GM12864 (cell line): ENCODE results near the gene TEX29.

Source experiments
- DNase-seq: peaks from one replicate; pipeline ENCODE4 v3.0.0-alpha.2; 2011; ENCODE audit warnings: low read depth
- H3K4me3 ChIP-seq: 2 replicates; pipeline ENCODE4 v1.5.1; 2011; ENCODE audit warnings: mild to moderate bottlenecking, low read depth, low read length, control low read depth
- TF ChIP-seq, protein P1 (sequence below): IDR thresholded peaks from 2 replicates; pipeline ENCODE4 v1.5.1; 2011; ENCODE audit warnings: low read depth, mild to moderate bottlenecking, moderate library complexity, low read length, control low read depth, inconsistent platforms; ENCODE audit errors: missing control alignments

TEX29 gene

DNA sequence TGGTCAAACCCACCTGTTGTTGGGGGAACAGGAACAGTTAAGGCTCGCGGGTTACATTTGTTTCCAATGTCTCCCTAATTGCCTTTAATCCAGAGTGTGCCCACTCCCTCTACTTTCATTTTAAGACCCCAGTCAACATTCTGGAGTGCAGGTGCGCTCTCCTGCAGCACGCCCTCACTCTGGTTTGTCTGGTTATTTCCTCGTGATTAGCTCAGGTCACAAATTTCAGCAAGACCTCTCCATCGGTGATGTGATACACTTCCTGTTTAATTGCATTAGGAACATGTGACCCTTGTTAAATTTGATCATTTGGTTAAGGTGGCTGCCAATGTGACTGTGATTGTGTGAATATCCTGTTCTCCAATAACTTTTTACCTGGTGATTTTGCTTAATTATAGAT, 53.0 kb downstream of the TEX29 start:
- no peak for DNase-seq
- TF ChIP-seq, protein P1, sequence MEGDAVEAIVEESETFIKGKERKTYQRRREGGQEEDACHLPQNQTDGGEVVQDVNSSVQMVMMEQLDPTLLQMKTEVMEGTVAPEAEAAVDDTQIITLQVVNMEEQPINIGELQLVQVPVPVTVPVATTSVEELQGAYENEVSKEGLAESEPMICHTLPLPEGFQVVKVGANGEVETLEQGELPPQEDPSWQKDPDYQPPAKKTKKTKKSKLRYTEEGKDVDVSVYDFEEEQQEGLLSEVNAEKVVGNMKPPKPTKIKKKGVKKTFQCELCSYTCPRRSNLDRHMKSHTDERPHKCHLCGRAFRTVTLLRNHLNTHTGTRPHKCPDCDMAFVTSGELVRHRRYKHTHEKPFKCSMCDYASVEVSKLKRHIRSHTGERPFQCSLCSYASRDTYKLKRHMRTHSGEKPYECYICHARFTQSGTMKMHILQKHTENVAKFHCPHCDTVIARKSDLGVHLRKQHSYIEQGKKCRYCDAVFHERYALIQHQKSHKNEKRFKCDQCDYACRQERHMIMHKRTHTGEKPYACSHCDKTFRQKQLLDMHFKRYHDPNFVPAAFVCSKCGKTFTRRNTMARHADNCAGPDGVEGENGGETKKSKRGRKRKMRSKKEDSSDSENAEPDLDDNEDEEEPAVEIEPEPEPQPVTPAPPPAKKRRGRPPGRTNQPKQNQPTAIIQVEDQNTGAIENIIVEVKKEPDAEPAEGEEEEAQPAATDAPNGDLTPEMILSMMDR: no peak
- no peak overlapping the region for H3K4me3 ChIP-seq

DNA sequence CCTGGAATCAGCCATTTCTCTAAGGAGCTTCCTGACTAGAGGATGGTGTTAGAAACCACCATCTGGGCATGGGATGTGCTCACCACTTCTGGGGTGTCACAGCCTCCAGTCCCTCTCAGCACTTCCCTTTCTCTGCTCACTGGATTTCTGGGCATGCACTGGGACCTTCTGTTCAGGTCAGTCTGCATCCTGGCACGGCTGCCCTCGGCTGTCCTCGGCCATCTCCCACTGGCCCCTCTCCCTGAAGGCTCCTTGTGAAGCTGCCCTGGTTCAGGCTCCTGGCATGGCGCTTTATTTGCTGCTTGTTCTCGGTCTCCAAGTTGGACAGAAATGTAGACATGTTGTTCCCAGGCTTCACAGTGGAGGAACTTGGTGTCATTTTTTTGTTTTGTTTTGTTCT, 60.0 kb downstream of the TEX29 start:
- TF ChIP-seq, protein P1: no peak
- no peak for DNase-seq
- H3K4me3 ChIP-seq: no peak overlapping the region

DNA sequence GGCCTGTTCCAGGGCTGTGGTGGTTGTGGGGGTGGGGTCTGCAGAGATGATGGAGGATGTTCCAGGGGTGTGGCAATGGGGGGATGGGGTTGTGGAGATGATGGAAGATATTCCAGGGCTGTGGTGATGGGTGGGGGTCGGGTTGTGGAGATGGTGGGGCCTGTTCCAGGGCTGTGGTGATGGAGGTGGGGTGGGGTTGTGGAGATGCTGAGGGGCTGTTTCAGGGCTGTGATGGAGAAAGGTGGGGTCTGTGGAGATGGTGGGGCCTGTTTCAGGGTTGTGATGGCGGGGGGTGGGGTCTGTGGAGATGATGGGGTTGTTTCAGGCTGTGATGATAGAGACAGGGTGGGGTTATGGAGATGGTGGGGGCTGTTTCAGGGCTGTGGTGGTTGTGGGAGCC, 62.0 kb downstream of the TEX29 start:
- no peak for DNase-seq

DNA sequence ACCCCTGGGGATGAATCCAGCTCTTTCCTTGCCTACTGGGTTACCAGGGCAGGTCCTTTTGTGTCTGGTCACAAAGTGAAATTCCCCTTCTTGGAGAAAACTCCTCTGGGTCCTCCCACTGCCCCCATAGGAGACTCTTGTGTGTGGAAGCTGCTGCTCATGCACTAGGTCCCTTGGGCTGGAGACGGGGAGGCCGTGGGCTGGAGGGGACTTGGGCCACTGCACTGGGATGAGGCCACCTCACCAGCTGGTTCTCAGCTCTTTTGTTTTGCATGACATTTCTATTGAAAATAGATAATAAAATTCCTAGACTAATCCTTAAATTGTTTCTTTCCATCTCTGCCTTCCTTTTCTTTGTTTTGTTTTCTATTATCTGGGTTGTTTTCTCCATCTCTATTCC, 62.4 kb downstream of the TEX29 start:
- no peak overlapping the region for H3K4me3 ChIP-seq
- no peak for DNase-seq
- TF ChIP-seq, protein P1: no peak

More for the DNA sequence above, 62.0 kb downstream of the TEX29 start:
- TF ChIP-seq, protein P1: no peak
- H3K4me3 ChIP-seq: no peak overlapping the region

DNA sequence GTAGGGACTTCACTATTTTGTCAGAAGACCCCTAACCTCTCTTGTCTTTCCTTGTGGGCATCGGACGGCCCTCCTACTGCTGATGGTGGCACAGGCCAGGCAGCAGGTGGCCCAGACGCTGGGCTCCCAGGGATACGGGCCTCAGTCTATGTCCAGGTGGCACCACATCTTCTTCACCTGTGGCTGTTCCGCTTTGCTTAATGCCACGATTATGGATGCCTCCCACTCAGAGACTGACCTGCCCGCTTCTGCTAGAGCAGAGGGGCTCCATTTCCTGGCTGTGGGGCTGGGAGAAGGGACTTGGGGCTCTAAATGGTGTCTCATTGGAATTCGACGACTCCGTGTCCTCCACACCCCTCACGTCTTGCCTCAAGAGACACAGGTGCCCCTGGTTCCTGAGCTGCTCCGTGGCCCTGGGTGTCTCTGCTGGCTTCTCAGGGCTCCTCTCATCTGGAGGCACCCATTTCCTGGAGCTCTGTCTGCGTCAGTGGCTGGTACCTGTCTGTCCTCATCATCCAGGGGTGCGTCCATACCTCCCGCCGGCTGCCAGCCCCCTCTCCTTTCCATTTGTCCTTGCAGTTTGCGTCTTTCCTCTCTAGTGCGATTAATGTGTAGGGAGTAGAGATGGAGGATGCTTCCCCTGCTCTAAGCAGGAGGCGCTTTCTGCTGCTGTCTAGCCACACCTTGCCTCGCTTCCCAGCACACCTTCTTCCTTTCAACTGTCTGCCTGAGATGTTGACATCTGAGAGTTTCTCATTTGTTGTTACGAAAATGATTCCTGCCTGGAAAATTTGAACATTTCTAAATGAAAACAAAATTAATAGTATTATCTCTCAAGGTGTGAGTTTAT, 63.4 kb downstream of the TEX29 start:
- no peak overlapping the region for H3K4me3 ChIP-seq

DNA sequence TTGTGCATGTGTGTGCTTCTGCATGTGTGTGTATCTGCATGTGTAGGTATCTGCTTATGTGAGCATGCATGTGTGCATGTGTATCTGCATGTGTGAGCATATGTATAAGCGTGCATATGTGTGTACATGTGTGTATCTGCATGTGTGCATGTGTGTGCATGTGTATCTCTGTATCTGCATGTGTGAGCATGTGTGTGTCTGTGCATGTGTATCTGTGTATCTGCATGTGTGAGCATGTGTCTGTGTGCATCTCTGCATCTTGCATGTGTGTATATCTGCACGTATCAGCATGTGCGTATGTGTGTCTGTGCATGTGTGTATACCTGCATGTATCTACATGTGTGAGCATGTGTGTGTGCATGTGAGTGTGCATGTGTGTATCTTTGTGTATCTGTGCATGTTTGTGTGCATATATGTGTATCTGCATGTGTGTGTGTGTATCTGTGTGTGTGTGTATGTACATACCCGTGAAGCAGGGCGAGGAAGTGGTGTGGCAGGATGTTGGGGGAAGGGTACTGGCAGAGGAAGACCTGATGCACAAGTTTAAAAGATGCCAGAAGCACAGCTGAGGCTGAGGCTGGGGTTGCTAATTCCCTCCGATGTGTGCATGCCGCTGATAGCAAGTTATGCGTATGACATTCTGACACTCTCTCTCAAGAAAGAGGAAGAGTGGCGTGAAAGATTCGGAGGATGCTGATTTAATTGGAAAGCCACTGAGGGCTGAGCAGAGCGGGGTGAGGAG, 64.2 kb downstream of the TEX29 start:
- no peak for DNase-seq
- H3K4me3 ChIP-seq: no peak overlapping the region
- TF ChIP-seq, protein P1: no peak

More for the DNA sequence above, 63.4 kb downstream of the TEX29 start:
- TF ChIP-seq, protein P1: no peak
- DNase-seq: no peak
